Heart left ventricle (tissue), 13 donors: ENCODE data around the gene SMARCB1.

Experiments
- CTCF ChIP-seq, 12 donors: fragments of 200-600 bp; sonication (generic) in 4 of 12; IDR thresholded peaks; one replicate each; pipeline versions ENCODE4 v1.5.0 to v1.8.0; 2018 to 2022; ENCODE audit warnings: antibody characterized with exemption in 12 of 12, mild to moderate bottlenecking in 5 of 12
- POLR2A ChIP-seq, 2 donors: fragments of 450-650 bp; IDR thresholded peaks; one replicate each; pipeline ENCODE4 v1.6.1; 2017; ENCODE audit warnings: antibody characterized with exemption in 2 of 2, mild to moderate bottlenecking in 2 of 2, moderate library complexity in 2 of 2
- donor health status: ischemic (EF 13 %, LVEDD 7.1; RV severe dilation, severe dysfunction).
- donor health status: DM: no; HTN: yes; CAD: no.
- donor health status: DM: no; HTN: no; CAD: no.
- donor health status: ischemic (EF 25% LVEDD 6.9; RV normal size, moderate dysfunction).
- donor health status: ischemic (EF 25% LVEDD 5.7; RV mildly dilated, moderate dysfunction).
- donor health status: ischemic (EF 35%, LVEDD 5.7; RV mildly dilated, moderate dysfunction).
- donor health status: nonischemic (EF 11% LVEDD 7.7; RV severe dilation, severe dysfunction).
- donor health status: DM: yes; HTN: yes; CAD: no.
- donor health status: PGD.
- donor health status: ischemic (EF 29% LVEDD 5.4; RV normal size, mild dysfunction).
- donor health status: nonischemic (EF 23%, LVEDD 6.1; RV moderate dilation, normal function).

- no peak for TF ChIP-seq CTCF (IDR thresholded peaks at IDR 0.05)
- no peak for TF ChIP-seq POLR2A (IDR thresholded peaks at IDR 0.05)
Observed at GRCh38 chr22:23822101-23822671, 35.4 kb downstream of the SMARCB1 start.
